SKM-1 treated with dmso at 0.1 percent for 144 hours (cell line): Measurements from ENCODE around the gene KRTAP7-1.

Experiments
- DNase-seq: peaks from one replicate; lab custom pipeline; 2025; ENCODE audit not compliant: unreplicated experiment; lab: John Stamatoyannopoulos, UW

The KRTAP7-1 gene

GRCh38 chr21:30829659-30830058 is at the start of gene KRTAP7-1:
Gene KRTAP7-1 (minus strand): TSS chr21:30829759. CDS start chr21:30829698, 61 bp downstream.
- no peak for DNase-seq

GRCh38 chr21:30874526-30874925 is 45.0 kb upstream of the KRTAP7-1 start:
- no peak for DNase-seq

GRCh38 chr21:30847627-30848500 is 18.3 kb upstream of the KRTAP7-1 start:
- DNase-seq: no peak

- DNase-seq: no peak
These were observed 13.4 kb upstream of the KRTAP7-1 start for GRCh38 chr21:30842990-30843389.

GRCh38 chr21:30839304-30839703 is 9.7 kb upstream of the KRTAP7-1 start:
- peak; percentile 20 for DNase-seq

- DNase-seq: no peak
These were observed 9.0 kb upstream of the KRTAP7-1 start for GRCh38 chr21:30838536-30838935.

- peak; percentile 25 for DNase-seq
These were observed 1.7 kb upstream of the KRTAP7-1 start for GRCh38 chr21:30831194-30831765.

- DNase-seq: no peak
These were observed 10.5 kb downstream of the KRTAP7-1 start for GRCh38 chr21:30818837-30819610.

- DNase-seq: no peak
These were observed 16.4 kb downstream of the KRTAP7-1 start, which contains the start of gene KRTAP8-1 for GRCh38 chr21:30813174-30813573. Gene KRTAP8-1 (minus strand): TSS chr21:30813274. CDS start chr21:30813220, 54 bp downstream.

GRCh38 chr21:30800605-30801004 is 29.0 kb downstream of the KRTAP7-1 start:
- DNase-seq: no peak

GRCh38 chr21:30793581-30794314 is 35.8 kb downstream of the KRTAP7-1 start:
- no peak for DNase-seq

- DNase-seq: no peak
These were observed 50.3 kb downstream of the KRTAP7-1 start for GRCh38 chr21:30779249-30779648.
